T-helper 17 cell (primary cell): ENCODE data around the gene TNP2. TPM values are rescaled to one million over a fixed set of nuclear protein-coding genes. Genes with fewer than 3 reads are reported as not detected.
"Not testable (repeated sequence)": the region's sequence is repeated elsewhere in the genome, so short reads cannot be mapped to it uniquely, and the experiment has no call there.

Experiments used
- ATAC-seq: fragments of 150-1000 bp; cut with Tn5 transposase; 2 replicates; pipeline ENCODE4 v1.10.0; 2021; ENCODE audit warnings: mild to moderate bottlenecking, moderate library complexity
- DNase-seq, 3 donors: peaks; one replicate each; pipeline versions ENCODE4 v3.0.0 to v3.0.0-alpha.2; 2020 to 2021
- H3K9me3 ChIP-seq: one replicate; pipeline ENCODE4 v1.7.0; 2013; ENCODE audit warnings: low read length, mild to moderate bottlenecking; ENCODE audit not compliant: control insufficient read depth, poor library complexity, severe bottlenecking
- H3K27ac Mint-ChIP-seq: one replicate; pipeline ENCODE4 v1.8.0; 2022; ENCODE audit warnings: mild to moderate bottlenecking, moderate library complexity, mixed read lengths
- H3K27me3 Mint-ChIP-seq: one replicate; pipeline ENCODE4 v1.8.0; 2022; ENCODE audit warnings: mixed read lengths
- H3K36me3 Mint-ChIP-seq: one replicate; pipeline ENCODE4 v1.8.0; 2022; ENCODE audit warnings: low read depth, mixed read lengths
- H3K4me1 Mint-ChIP-seq: one replicate; pipeline ENCODE4 v1.8.0; 2022; ENCODE audit warnings: mild to moderate bottlenecking, mixed read lengths
- H3K4me3 Mint-ChIP-seq: one replicate; pipeline ENCODE4 v1.8.0; 2022; ENCODE audit warnings: mild to moderate bottlenecking, moderate library complexity, mixed read lengths
- total RNA-seq, 4 donors: library from RNA in 2 of 4; stranded (reverse) in 2 of 4; gene quantifications; one replicate each; pipeline ENCODE4 v1.2.3 and lab custom pipeline; 2022 to 2026

TNP2 gene
- total RNA-seq, 2 donors from 2014 or later, result not detected

- H3K9me3 ChIP-seq, result no peaks in the 10 kb centered on the region
- H3K36me3 Mint-ChIP-seq, result no peaks in the 10 kb centered on the region
- H3K4me1 Mint-ChIP-seq, result peaks cover 10% of the 10 kb centered on the region
- peak overlapping the region; percentile 81 for H3K4me3 Mint-ChIP-seq
- DNase-seq (no peak), ATAC-seq (no peak)
- H3K27me3 Mint-ChIP-seq, result peaks cover 6% of the 10 kb centered on the region
- H3K27ac Mint-ChIP-seq, result no peak overlapping the region
Measured at GRCh38 chr16:11296706-11297491, 27.8 kb upstream of the TNP2 start.

GRCh38 chr16:11296351-11296705 is 27.2 kb upstream of the TNP2 start:
- H3K9me3 ChIP-seq, result no peaks in the 10 kb centered on the region
- DNase-seq (no peak), ATAC-seq (no peak)
- Mint-ChIP-seq H3K4me3 (no peak overlapping the region), H3K4me1 (peaks cover 13% of the 10 kb centered on the region), H3K36me3 (peaks cover 3% of the 10 kb centered on the region), H3K27me3 (peaks cover 6% of the 10 kb centered on the region), H3K27ac (no peak overlapping the region)

GRCh38 chr16:11295672-11296071 is 26.5 kb upstream of the TNP2 start:
- Mint-ChIP-seq H3K27ac (no peak overlapping the region), H3K4me1 (peaks cover 13% of the 10 kb centered on the region), H3K4me3 (no peak overlapping the region), H3K27me3 (peaks cover 6% of the 10 kb centered on the region), H3K36me3 (peaks cover 3% of the 10 kb centered on the region)
- no peak for DNase-seq
- no peak for ATAC-seq
- H3K9me3 ChIP-seq, result no peaks in the 10 kb centered on the region

GRCh38 chr16:11292076-11292748 is 23.1 kb upstream of the TNP2 start:
- no peak for ATAC-seq
- peaks cover 9% of the 10 kb centered on the region for H3K4me1 Mint-ChIP-seq
- peaks cover 3% of the 10 kb centered on the region for H3K36me3 Mint-ChIP-seq
- H3K27me3 Mint-ChIP-seq, result peaks cover 24% of the 10 kb centered on the region
- H3K27ac Mint-ChIP-seq, result no peak overlapping the region
- H3K9me3 ChIP-seq, result no peaks in the 10 kb centered on the region
- H3K4me3 Mint-ChIP-seq, result no peak overlapping the region
- DNase-seq, result no peak

- ATAC-seq (no peak), DNase-seq (no peak)
- Mint-ChIP-seq H3K4me1 (peaks cover 9% of the 10 kb centered on the region), H3K4me3 (no peak overlapping the region), H3K27me3 (peaks cover 24% of the 10 kb centered on the region), H3K27ac (no peak overlapping the region), H3K36me3 (peaks cover 3% of the 10 kb centered on the region)
- H3K9me3 ChIP-seq, result no peaks in the 10 kb centered on the region
Measured at GRCh38 chr16:11291091-11291703, 22.1 kb upstream of the TNP2 start.

- no peak for ATAC-seq
Measured at GRCh38 chr16:11290102-11290893, 21.2 kb upstream of the TNP2 start.

GRCh38 chr16:11289696-11290095 is 20.6 kb upstream of the TNP2 start:
- not testable (repeated sequence) for H3K4me3 Mint-ChIP-seq, ATAC-seq, H3K9me3 ChIP-seq, H3K27ac Mint-ChIP-seq, DNase-seq, H3K4me1 Mint-ChIP-seq, H3K36me3 Mint-ChIP-seq
- H3K27me3 Mint-ChIP-seq, result peaks cover 30% of the 10 kb centered on the region

More at GRCh38 chr16:11290102-11290893, 21.2 kb upstream of the TNP2 start:
- DNase-seq, result no peak
- Mint-ChIP-seq H3K4me1 (peaks cover 9% of the 10 kb centered on the region), H3K27ac (no peak overlapping the region), H3K27me3 (peaks cover 28% of the 10 kb centered on the region), H3K4me3 (no peak overlapping the region), H3K36me3 (peaks cover 3% of the 10 kb centered on the region)
- no peaks in the 10 kb centered on the region for H3K9me3 ChIP-seq

GRCh38 chr16:11289202-11289601 is 20.1 kb upstream of the TNP2 start:
- Mint-ChIP-seq H3K36me3 (peaks cover 3% of the 10 kb centered on the region), H3K4me3 (no peak overlapping the region), H3K27ac (no peak overlapping the region), H3K27me3 (peaks cover 30% of the 10 kb centered on the region), H3K4me1 (peaks cover 9% of the 10 kb centered on the region)
- DNase-seq, result no peak
- ATAC-seq, result no peak
- H3K9me3 ChIP-seq, result no peaks in the 10 kb centered on the region

- Mint-ChIP-seq H3K4me1 (peaks cover 5% of the 10 kb centered on the region), H3K27ac (no peak overlapping the region), H3K36me3 (no peaks in the 10 kb centered on the region), H3K27me3 (peaks cover 33% of the 10 kb centered on the region), H3K4me3 (no peak overlapping the region)
- no peaks in the 10 kb centered on the region for H3K9me3 ChIP-seq
- ATAC-seq (no peak), DNase-seq (no peak)
Measured at GRCh38 chr16:11285842-11286241, 16.7 kb upstream of the TNP2 start.

- Mint-ChIP-seq H3K27me3 (peaks cover 21% of the 10 kb centered on the region), H3K27ac (no peak overlapping the region), H3K4me3 (no peak overlapping the region), H3K4me1 (peaks cover 5% of the 10 kb centered on the region), H3K36me3 (no peaks in the 10 kb centered on the region)
- no peak for DNase-seq
- H3K9me3 ChIP-seq, result no peaks in the 10 kb centered on the region
- no peak for ATAC-seq
Measured at GRCh38 chr16:11283820-11284248, 14.7 kb upstream of the TNP2 start.

GRCh38 chr16:11280616-11281522 is 11.7 kb upstream of the TNP2 start, which contains the start of gene PRM1:
TSS of gene PRM1 (minus strand) at chr16:11281330. CDS start at chr16:11281238, 92 bp downstream.
- H3K4me1 Mint-ChIP-seq, result peaks cover 3% of the 10 kb centered on the region
- H3K27ac Mint-ChIP-seq, result no peak within 1 kb of the TSS
- ATAC-seq (no peak), DNase-seq (no peak)
- H3K9me3 ChIP-seq, result no peaks in the 10 kb centered on the region
- peaks cover 20% of the 10 kb centered on the region for H3K27me3 Mint-ChIP-seq
- no peak within 1 kb of the TSS for H3K4me3 Mint-ChIP-seq
- no peaks in the 10 kb centered on the region for H3K36me3 Mint-ChIP-seq
